Smooth muscle cell (in vitro differentiated cells): ENCODE results near the gene SRMS. TPM values are rescaled to one million over a fixed set of nuclear protein-coding genes. Genes with fewer than 3 reads are reported as not detected.

Experiments used
- DNase-seq: peaks from one replicate; lab custom pipeline; 2025; ENCODE audit not compliant: unreplicated experiment; lab: John Stamatoyannopoulos, UW
- H2AFZ ChIP-seq: fragments of 200-600 bp; sonication (generic); 2 replicates; pipeline ENCODE4 v1.6.0; 2016; ENCODE audit warnings: antibody characterized with exemption, low read depth, mild to moderate bottlenecking
- H3F3A ChIP-seq: fragments of 200-600 bp; sonication (generic); 2 replicates; pipeline ENCODE4 v1.6.0; 2017; ENCODE audit warnings: antibody characterized with exemption, low read depth
- H3K27ac ChIP-seq: fragments of 200-600 bp; sonication (generic); 2 replicates; pipeline ENCODE4 v1.5.1; 2016; ENCODE audit warnings: low read depth, mild to moderate bottlenecking
- H3K27me3 ChIP-seq: fragments of 200-600 bp; sonication (generic); 2 replicates; pipeline ENCODE4 v1.6.1; 2016; ENCODE audit warnings: low read depth, mild to moderate bottlenecking
- H3K36me3 ChIP-seq: fragments of 200-600 bp; sonication (generic); 2 replicates; pipeline ENCODE4 v1.5.1; 2016; ENCODE audit warnings: low read depth
- H3K4me1 ChIP-seq: fragments of 200-600 bp; sonication (generic); 2 replicates; pipeline ENCODE4 v1.5.1; 2016; ENCODE audit warnings: low read depth
- H3K4me2 ChIP-seq: fragments of 200-600 bp; sonication (generic); 2 replicates; pipeline ENCODE4 v1.6.0; 2016; ENCODE audit warnings: mild to moderate bottlenecking
- H3K4me3 ChIP-seq: fragments of 200-600 bp; sonication (generic); 2 replicates; pipeline ENCODE4 v1.5.1; 2016; ENCODE audit warnings: mild to moderate bottlenecking
- H3K79me2 ChIP-seq: fragments of 200-600 bp; sonication (generic); 2 replicates; pipeline ENCODE4 v1.6.0; 2016; ENCODE audit warnings: low read depth, mild to moderate bottlenecking
- H3K9ac ChIP-seq: fragments of 200-600 bp; sonication (generic); 2 replicates; pipeline ENCODE4 v1.6.0; 2016; ENCODE audit warnings: low read depth
- H3K9me3 ChIP-seq: fragments of 200-600 bp; sonication (generic); replicated peaks from 2 replicates; pipeline ENCODE4 v1.5.1; 2016; ENCODE audit warnings: low read depth
- H4K20me1 ChIP-seq: fragments of 200-600 bp; sonication (generic); 2 replicates; pipeline ENCODE4 v1.6.0; 2016; ENCODE audit warnings: low read depth
- WGBS: methylation state at CpG from one replicate; pipeline ENCODE4 v1.1.7; 2016; ENCODE audit warnings: low lambda C conversion rate; 5-methylcytosine and 5-hydroxymethylcytosine counted together
- polyA plus RNA-seq: library from polyadenylated mRNA; unstranded; fragments of >200 nt; fragmentation: Nextera tagmentation; extraction: Ambion mirVana; gene quantifications from 2 replicates; pipeline ENCODE4 v1.2.1, GENCODE V29; 2016
- total RNA-seq: library from RNA; depleted of rRNA; stranded (reverse); fragments of >200 nt; gene quantifications from 2 replicates; pipeline ENCODE4 v1.2.3, GENCODE V29; 2014
- TF ChIP-seq, protein P1 (sequence below): fragments of 200-600 bp; sonication (generic); IDR thresholded peaks from 2 replicates; pipeline ENCODE4 v1.5.1; 2017; ENCODE audit warnings: borderline replicate concordance, mild to moderate bottlenecking, antibody characterized with exemption; ENCODE audit not compliant: insufficient read depth, poor library complexity, severe bottlenecking

Gene SRMS
- total and polyA plus RNA-seq, 2 experiments from 2014 or later = not detected

- Histone ChIP-seq H2AFZ (no peak overlapping the region), H3K9me3 (no peaks in the 10 kb centered on the region), H3K36me3 (no peaks in the 10 kb centered on the region), H3F3A (no peaks in the 10 kb centered on the region), H3K79me2 (no peaks in the 10 kb centered on the region), H4K20me1 (no peaks in the 10 kb centered on the region), H3K27ac (no peak overlapping the region), H3K4me3 (no peak overlapping the region), H3K9ac (no peak overlapping the region), H3K4me1 (no peaks in the 10 kb centered on the region), H3K4me2 (no peak overlapping the region), H3K27me3 (no peaks in the 10 kb centered on the region)
- 89% methylated on average over 19 of the region's 19 CpGs for WGBS
- TF ChIP-seq, protein P1, sequence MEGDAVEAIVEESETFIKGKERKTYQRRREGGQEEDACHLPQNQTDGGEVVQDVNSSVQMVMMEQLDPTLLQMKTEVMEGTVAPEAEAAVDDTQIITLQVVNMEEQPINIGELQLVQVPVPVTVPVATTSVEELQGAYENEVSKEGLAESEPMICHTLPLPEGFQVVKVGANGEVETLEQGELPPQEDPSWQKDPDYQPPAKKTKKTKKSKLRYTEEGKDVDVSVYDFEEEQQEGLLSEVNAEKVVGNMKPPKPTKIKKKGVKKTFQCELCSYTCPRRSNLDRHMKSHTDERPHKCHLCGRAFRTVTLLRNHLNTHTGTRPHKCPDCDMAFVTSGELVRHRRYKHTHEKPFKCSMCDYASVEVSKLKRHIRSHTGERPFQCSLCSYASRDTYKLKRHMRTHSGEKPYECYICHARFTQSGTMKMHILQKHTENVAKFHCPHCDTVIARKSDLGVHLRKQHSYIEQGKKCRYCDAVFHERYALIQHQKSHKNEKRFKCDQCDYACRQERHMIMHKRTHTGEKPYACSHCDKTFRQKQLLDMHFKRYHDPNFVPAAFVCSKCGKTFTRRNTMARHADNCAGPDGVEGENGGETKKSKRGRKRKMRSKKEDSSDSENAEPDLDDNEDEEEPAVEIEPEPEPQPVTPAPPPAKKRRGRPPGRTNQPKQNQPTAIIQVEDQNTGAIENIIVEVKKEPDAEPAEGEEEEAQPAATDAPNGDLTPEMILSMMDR = no peak
- DNase-seq = no peak
These were observed 31.6 kb upstream of the SRMS start for GRCh38 chr20:63579017-63579694.

DNA sequence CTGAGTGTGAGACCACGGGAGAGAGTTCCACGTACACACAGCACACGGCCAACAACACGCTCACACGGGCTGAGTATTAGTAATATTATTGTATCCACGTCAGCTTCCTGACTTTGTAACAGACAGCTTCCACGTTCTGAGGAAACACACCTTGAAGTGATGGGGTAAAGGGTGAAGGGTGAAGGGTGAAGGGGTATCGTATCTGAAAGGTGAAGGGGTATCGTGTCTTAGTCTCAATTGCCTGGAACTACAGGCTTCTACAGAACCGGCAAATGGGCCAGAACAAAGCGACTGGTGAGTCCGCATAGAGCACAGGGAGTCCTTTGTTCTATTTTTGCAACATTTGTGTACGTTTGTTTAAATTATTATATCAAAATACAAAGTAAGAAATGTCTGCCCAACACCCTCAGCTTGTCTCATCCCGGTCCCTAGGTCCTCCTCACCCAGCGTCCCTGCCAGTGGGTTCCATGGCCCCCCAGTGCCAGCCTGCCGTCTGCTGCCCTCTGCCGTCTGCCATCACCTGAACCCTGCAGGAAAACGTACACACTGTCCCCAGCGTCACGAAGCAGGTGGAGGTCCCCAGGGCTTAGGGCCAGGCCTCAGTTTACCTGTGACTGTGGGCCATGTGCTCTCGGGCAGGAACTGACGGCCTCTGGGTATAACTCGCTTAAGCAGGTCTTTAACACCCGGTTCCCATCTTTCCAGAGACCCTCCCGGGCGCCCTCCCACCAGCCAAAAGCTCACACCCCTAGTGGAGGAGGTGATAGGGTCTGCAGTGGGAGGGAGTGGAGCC lies 30.9 kb upstream of the SRMS start:
- no peak overlapping the region for H2AFZ ChIP-seq
- WGBS = 91% methylated on average over 26 of the region's 26 CpGs
- no peak overlapping the region for H3K4me2 ChIP-seq
- H3K79me2 ChIP-seq = no peaks in the 10 kb centered on the region
- no peaks in the 10 kb centered on the region for H3F3A ChIP-seq
- H3K27me3 ChIP-seq = no peaks in the 10 kb centered on the region
- TF ChIP-seq, protein P1 = no peak
- no peaks in the 10 kb centered on the region for H4K20me1 ChIP-seq
- no peak overlapping the region for H3K4me3 ChIP-seq
- H3K36me3 ChIP-seq = no peaks in the 10 kb centered on the region
- H3K4me1 ChIP-seq = peaks cover 1% of the 10 kb centered on the region
- no peak overlapping the region for H3K9ac ChIP-seq
- no peak for DNase-seq
- no peaks in the 10 kb centered on the region for H3K9me3 ChIP-seq
- H3K27ac ChIP-seq = no peak overlapping the region

DNA sequence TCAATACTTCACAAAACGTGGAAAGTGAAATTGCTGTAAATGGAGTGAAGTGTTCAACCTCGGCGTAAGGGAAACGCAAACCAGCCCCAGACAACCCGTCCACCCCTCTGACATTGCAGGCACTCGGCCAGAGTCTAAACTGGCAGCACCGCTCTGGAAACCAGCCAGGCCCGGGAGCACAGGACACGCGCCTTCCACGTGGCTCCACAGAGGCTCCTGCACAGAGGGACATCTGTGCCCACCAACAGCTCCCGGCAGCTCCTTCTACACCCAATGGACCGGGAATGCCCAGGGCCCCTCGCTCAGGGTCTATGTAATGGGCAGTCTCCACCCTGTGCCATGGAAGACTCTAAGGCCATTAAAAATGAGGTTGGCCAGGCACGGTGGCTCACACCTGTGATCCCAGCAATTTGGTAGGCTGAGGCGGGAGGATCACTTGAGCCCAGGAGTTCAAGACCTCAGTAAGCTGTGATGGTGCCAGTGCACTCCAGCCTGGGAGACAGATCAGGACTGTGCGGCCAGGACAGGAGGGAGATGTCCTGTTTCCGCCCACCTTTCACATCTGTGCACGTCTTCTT lies 29.9 kb upstream of the SRMS start:
- Histone ChIP-seq H3K79me2 (no peaks in the 10 kb centered on the region), H3K4me1 (peaks cover 4% of the 10 kb centered on the region), H3K27me3 (no peaks in the 10 kb centered on the region), H4K20me1 (no peaks in the 10 kb centered on the region), H3K9ac (no peak overlapping the region), H3K36me3 (no peaks in the 10 kb centered on the region), H3K27ac (no peak overlapping the region), H3K4me3 (no peak overlapping the region), H3F3A (no peaks in the 10 kb centered on the region), H3K9me3 (no peaks in the 10 kb centered on the region), H2AFZ (no peak overlapping the region), H3K4me2 (no peak overlapping the region)
- 96% methylated on average over 19 of the region's 19 CpGs for WGBS
- TF ChIP-seq, protein P1 = no peak
- DNase-seq = no peak
